Activated naive CD8-positive, alpha-beta T cell treated with anti-CD3 and anti-CD28 coated beads, Interleukin-2, amount 10 ng/mL, durations not matched to agents 7 days and 5 days (primary cell): Measurements from ENCODE around the gene MCTS1. TPM values are rescaled to one million over a fixed set of nuclear protein-coding genes. Genes with fewer than 3 reads are reported as not detected.

ENCODE experiments used
- ATAC-seq: fragments of 150-1000 bp; cut with Tn5 transposase; one replicate; pipeline ENCODE4 v1.10.0; 2021; ENCODE audit warnings: low read depth, moderate library complexity
- POLR2A ChIA-PET: fragments of 350-600 bp; sonication (Branson Sonifier 250); formaldehyde crosslinking; loops from one replicate; lab custom pipeline; 2021; ENCODE audit warnings: antibody characterized with exemption; lab: Charles Lee
- DNase-seq: peaks from one replicate; pipeline ENCODE4 v3.0.0; 2021
- H3K27ac Mint-ChIP-seq: one replicate; pipeline ENCODE4 v1.8.0; 2022; ENCODE audit warnings: mild to moderate bottlenecking, mixed read lengths
- H3K27me3 Mint-ChIP-seq: one replicate; pipeline ENCODE4 v1.8.0; 2022; ENCODE audit warnings: mild to moderate bottlenecking, moderate library complexity, mixed read lengths
- H3K36me3 Mint-ChIP-seq: one replicate; pipeline ENCODE4 v1.8.0; 2021; ENCODE audit warnings: mild to moderate bottlenecking, mixed read lengths
- H3K4me1 Mint-ChIP-seq: one replicate; pipeline ENCODE4 v1.8.0; 2021; ENCODE audit warnings: mixed read lengths
- H3K4me3 Mint-ChIP-seq: one replicate; pipeline ENCODE4 v1.8.0; 2022; ENCODE audit warnings: mild to moderate bottlenecking, moderate library complexity, mixed read lengths
- H3K9me3 Mint-ChIP-seq: one replicate; pipeline ENCODE4 v1.8.0; 2021; ENCODE audit warnings: mixed read lengths
- total RNA-seq, 2 experiments: library from RNA; stranded (reverse); gene quantifications; one replicate each; pipeline ENCODE4 v1.2.3, GENCODE V29; 2021

The MCTS1 gene
- total RNA-seq, result 10 to 100 TPM; 40.5 to 42.1 TPM

DNA sequence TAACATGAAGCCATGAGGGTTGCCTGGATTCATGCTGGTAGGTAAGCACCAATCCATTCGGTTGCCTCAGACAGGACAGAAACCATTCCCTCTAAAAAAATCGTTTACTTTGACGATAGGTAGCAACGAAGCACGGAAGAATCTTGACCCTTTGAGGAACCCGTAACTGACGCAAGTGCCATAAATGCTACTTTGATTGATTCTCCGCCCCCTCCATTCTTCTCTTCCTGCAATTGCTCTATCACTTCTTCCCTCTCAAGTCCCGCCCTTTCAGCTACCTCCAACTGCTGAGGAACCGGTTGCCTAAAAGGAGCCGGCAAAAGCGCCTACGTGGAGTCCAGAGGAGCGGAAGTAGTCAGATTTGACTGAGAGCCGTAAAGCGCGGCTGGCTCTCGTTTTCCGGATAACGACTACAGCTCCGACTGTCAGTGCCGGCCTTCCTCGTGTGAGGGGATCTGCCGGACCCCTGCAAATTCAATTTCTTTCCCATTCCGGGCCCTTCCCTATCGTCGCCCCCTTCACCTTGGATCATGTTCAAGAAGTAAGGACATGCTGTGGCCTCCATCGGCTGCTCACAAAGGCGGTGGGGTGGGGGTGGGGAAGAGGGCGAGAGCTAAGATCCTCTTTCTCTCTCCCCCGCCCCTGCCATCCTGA is at the start of gene MCTS1:
MCTS1 (plus strand) TSS at position 395 of the 654 bp plus-strand sequence; CDS start at position 531, 136 bp downstream.
- H3K27ac Mint-ChIP-seq, result peak within 1 kb of the TSS; percentile 100
- ATAC-seq (peak; percentile 97), DNase-seq (peak; percentile 68)
- POLR2A ChIA-PET, result interaction anchor here (0.6 to 2.6 kb wide), 14 partner anchors 14 to 146 kb away, joined by 3 to 65 read pairs (median 4); partner anchors contain the start of genes C1GALT1C1 and CUL4B
- H3K36me3 Mint-ChIP-seq, result peaks cover 7% of the 10 kb centered on the region
- peak within 1 kb of the TSS; percentile 93 for H3K4me3 Mint-ChIP-seq
- H3K4me1 Mint-ChIP-seq, result peaks cover 2% of the 10 kb centered on the region
- H3K27me3 Mint-ChIP-seq, result no peaks in the 10 kb centered on the region
- no peaks in the 10 kb centered on the region for H3K9me3 Mint-ChIP-seq

GRCh38 chrX:120556251-120556650 is 47.6 kb upstream of the MCTS1 start:
- Mint-ChIP-seq H3K9me3 (no peaks in the 10 kb centered on the region), H3K4me3 (no peak overlapping the region), H3K27ac (no peak overlapping the region), H3K27me3 (no peaks in the 10 kb centered on the region), H3K36me3 (peaks cover 10% of the 10 kb centered on the region), H3K4me1 (peaks cover 6% of the 10 kb centered on the region)
- DNase-seq (no peak), ATAC-seq (no peak)
- POLR2A ChIA-PET, result interaction anchor here (0.6 kb wide), 1 partner anchor 75 kb away, joined by 4 read pairs; no protein-coding TSS in a partner anchor

GRCh38 chrX:120559804-120560203 is 44.1 kb upstream of the MCTS1 start:
- no peak for DNase-seq
- H3K36me3 Mint-ChIP-seq, result peaks cover 9% of the 10 kb centered on the region
- ATAC-seq, result no peak
- H3K4me3 Mint-ChIP-seq, result peak overlapping the region; percentile 100
- peaks cover 15% of the 10 kb centered on the region for H3K4me1 Mint-ChIP-seq
- no peaks in the 10 kb centered on the region for H3K27me3 Mint-ChIP-seq
- POLR2A ChIA-PET, result interaction anchor here (3.3 to 3.5 kb wide), 2 partner anchors 44 to 68 kb away, joined by 13 to 65 read pairs; partner anchors contain the start of gene MCTS1
- no peaks in the 10 kb centered on the region for H3K9me3 Mint-ChIP-seq
- H3K27ac Mint-ChIP-seq, result peak overlapping the region; percentile 99

DNA sequence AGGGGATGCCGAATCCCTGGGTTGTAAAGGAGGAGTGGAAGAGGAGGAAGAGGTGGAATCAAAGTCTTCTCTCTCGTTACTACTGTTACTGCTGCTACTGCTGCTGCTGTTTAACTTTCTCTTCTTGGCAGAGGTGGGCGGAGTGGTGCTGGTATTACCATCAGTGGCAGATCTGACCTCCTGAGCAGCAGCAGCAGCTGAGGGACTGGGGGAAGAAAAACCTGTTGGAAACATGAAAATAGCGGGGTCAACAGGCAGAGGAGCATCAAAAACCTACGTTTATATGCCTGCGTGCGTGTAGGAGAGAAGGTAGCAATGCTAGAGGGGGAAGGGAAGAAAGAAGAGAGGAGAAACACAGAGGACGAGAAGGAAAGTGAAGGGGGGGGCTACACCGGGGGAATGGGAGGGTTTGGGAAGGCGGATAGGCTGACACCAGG is 43.5 kb upstream of the MCTS1 start:
- Mint-ChIP-seq H3K36me3 (peaks cover 9% of the 10 kb centered on the region), H3K4me1 (peaks cover 15% of the 10 kb centered on the region), H3K4me3 (peak overlapping the region; percentile 100), H3K9me3 (no peaks in the 10 kb centered on the region), H3K27ac (peak overlapping the region; percentile 99), H3K27me3 (no peaks in the 10 kb centered on the region)
- DNase-seq (peak; percentile 43), ATAC-seq (peak; percentile 53)
- POLR2A ChIA-PET, result interaction anchor here (0.5 to 3.5 kb wide), 11 partner anchors 9 to 1092 kb away, joined by 3 to 65 read pairs (median 4); partner anchors contain the start of genes C1GALT1C1, MCTS1 and SLC25A5

GRCh38 chrX:120560842-120561633 is 42.9 kb upstream of the MCTS1 start, which contains the start of gene CUL4B:
CUL4B (minus strand) TSS chrX:120560962; CDS start chrX:120560638, 324 bp downstream.
- peak within 1 kb of the TSS; percentile 100 for H3K4me3 Mint-ChIP-seq
- DNase-seq (peak; percentile 86), ATAC-seq (peak; percentile 86)
- H3K27me3 Mint-ChIP-seq, result no peaks in the 10 kb centered on the region
- peaks cover 15% of the 10 kb centered on the region for H3K4me1 Mint-ChIP-seq
- POLR2A ChIA-PET, result interaction anchor here (0.5 to 3.5 kb wide), 13 partner anchors 9 to 1092 kb away, joined by 3 to 65 read pairs (median 4); partner anchors contain the start of genes C1GALT1C1, MCTS1 and SLC25A5
- no peaks in the 10 kb centered on the region for H3K9me3 Mint-ChIP-seq
- peak within 1 kb of the TSS; percentile 99 for H3K27ac Mint-ChIP-seq
- H3K36me3 Mint-ChIP-seq, result peaks cover 9% of the 10 kb centered on the region

DNA sequence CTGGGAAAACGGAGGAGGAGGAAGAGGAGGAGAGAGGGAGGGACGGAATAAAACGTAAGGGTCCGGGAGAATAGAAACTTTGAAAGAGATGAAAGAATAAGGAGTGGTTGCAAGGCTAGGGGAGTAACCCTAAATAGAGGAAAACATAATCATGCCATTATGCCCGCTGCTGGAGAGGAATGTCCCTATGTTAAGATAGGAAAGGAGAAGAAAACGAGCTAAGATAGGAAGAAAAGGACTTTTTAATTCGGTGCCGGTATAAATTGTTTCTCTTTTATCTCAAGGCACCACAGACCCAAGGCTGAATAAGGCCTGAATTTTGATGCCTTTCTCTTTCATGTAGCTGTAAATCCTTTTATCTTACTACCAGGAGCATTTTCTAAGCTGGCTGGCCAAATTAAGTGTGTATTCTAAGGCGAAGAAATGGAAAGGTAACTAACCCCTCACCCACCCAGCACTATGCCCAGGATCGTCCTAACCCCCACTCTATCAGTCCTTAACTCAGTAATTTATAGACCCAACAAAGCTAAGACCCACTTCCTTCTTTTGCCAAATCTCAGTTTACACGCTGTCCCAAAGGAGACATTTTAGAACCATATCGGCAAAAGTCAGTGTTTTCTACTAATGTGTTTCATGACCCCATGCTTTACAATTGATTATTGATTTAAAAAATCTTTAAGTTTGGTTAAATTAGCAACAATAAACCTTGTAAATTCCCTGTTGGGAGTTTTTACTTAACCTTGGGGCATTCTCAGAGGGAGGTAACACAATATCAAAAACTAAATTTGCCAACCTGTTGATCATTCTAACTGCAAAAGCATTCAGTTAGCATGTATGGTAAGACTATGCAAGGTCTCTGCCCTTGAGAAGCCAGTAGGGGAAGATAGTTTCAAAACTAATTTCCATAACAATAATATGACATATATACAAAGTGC is 42.0 kb upstream of the MCTS1 start:
- DNase-seq (no peak), ATAC-seq (no peak)
- H3K27ac Mint-ChIP-seq, result peak overlapping the region; percentile 99
- H3K9me3 Mint-ChIP-seq, result no peaks in the 10 kb centered on the region
- peaks cover 7% of the 10 kb centered on the region for H3K36me3 Mint-ChIP-seq
- H3K4me1 Mint-ChIP-seq, result peaks cover 15% of the 10 kb centered on the region
- H3K4me3 Mint-ChIP-seq, result peak overlapping the region; percentile 100
- H3K27me3 Mint-ChIP-seq, result no peaks in the 10 kb centered on the region
- POLR2A ChIA-PET, result interaction anchor here (1.1 to 3.5 kb wide), 10 partner anchors 8 to 134 kb away, joined by 3 to 65 read pairs (median 6); partner anchors contain the start of genes C1GALT1C1 and MCTS1

- Mint-ChIP-seq H3K4me1 (peaks cover 11% of the 10 kb centered on the region), H3K36me3 (peaks cover 5% of the 10 kb centered on the region), H3K27ac (no peak overlapping the region), H3K9me3 (no peaks in the 10 kb centered on the region), H3K4me3 (no peak overlapping the region), H3K27me3 (no peaks in the 10 kb centered on the region)
- DNase-seq (no peak), ATAC-seq (no peak)
- POLR2A ChIA-PET, result interaction anchor here (3.3 kb wide), 1 partner anchor 42 kb away, joined by 65 read pairs; the partner anchor contains the start of gene MCTS1
Observed at GRCh38 chrX:120562569-120562926, 41.4 kb upstream of the MCTS1 start.

GRCh38 chrX:120564925-120565324 is 39.0 kb upstream of the MCTS1 start:
- no peak for DNase-seq
- Mint-ChIP-seq H3K27me3 (no peaks in the 10 kb centered on the region), H3K9me3 (no peaks in the 10 kb centered on the region), H3K4me1 (peaks cover 9% of the 10 kb centered on the region), H3K4me3 (no peak overlapping the region), H3K27ac (no peak overlapping the region), H3K36me3 (no peaks in the 10 kb centered on the region)
- POLR2A ChIA-PET, result no interaction called here
- ATAC-seq, result no peak

DNA sequence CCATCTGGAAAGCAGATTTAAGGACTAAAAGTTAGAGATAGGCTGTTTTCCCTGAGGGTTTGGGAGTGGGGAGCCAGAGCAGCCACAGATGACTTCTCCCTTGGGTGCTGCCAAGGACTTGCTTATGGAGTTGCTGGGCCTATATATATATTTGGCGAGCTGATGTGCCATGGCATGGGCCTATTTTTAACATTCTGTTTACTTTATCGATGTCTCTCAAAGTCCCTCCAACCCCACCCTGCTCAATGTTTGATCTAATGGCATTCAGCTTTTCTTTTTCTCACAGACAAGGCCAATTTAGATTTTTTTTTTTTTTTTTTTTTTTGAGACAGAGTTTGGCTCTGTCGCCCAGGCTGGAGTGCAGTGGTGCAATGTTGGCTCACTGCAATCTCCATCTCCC is 37.1 kb upstream of the MCTS1 start:
- H3K27me3 Mint-ChIP-seq, result no peaks in the 10 kb centered on the region
- POLR2A ChIA-PET, result interaction anchor here (0.7 kb wide), 1 partner anchor 9 kb away, joined by 6 read pairs; no protein-coding TSS in a partner anchor
- no peaks in the 10 kb centered on the region for H3K36me3 Mint-ChIP-seq
- no peaks in the 10 kb centered on the region for H3K9me3 Mint-ChIP-seq
- no peak overlapping the region for H3K4me3 Mint-ChIP-seq
- DNase-seq, result no peak
- H3K27ac Mint-ChIP-seq, result no peak overlapping the region
- no peak for ATAC-seq
- H3K4me1 Mint-ChIP-seq, result peaks cover 9% of the 10 kb centered on the region

DNA sequence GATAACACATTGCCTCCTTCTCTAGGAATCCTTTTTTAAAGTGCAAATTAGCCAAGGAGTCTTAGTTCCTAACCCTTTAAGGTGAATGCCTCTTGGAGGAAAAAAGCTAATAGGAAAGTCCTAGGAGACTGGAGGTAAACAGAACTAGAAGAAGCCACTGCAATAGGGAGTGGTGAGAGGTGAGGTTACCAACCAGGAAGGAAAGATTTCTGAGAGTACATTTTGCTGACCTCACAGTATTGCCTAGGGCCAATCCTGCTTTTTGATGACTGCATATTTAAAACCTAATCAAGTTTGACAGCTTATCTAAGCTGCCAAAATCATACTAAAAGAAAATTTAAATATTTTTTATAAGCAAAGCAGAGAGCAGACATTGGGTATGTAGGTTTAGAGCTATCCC is 35.9 kb upstream of the MCTS1 start:
- POLR2A ChIA-PET, result no interaction called here
- no peak for ATAC-seq

GRCh38 chrX:120568609-120569008 is 35.3 kb upstream of the MCTS1 start:
- ATAC-seq (no peak), DNase-seq (no peak)
- POLR2A ChIA-PET, result no interaction called here
- H3K27me3 Mint-ChIP-seq, result no peaks in the 10 kb centered on the region
- H3K4me1 Mint-ChIP-seq, result peaks cover 3% of the 10 kb centered on the region
- H3K4me3 Mint-ChIP-seq, result no peak overlapping the region
- no peak overlapping the region for H3K27ac Mint-ChIP-seq
- H3K9me3 Mint-ChIP-seq, result no peaks in the 10 kb centered on the region
- no peaks in the 10 kb centered on the region for H3K36me3 Mint-ChIP-seq

More for the DNA sequence above, 35.9 kb upstream of the MCTS1 start:
- Mint-ChIP-seq H3K36me3 (no peaks in the 10 kb centered on the region), H3K27ac (no peak overlapping the region), H3K4me3 (no peak overlapping the region), H3K4me1 (peaks cover 3% of the 10 kb centered on the region), H3K9me3 (no peaks in the 10 kb centered on the region), H3K27me3 (no peaks in the 10 kb centered on the region)
- DNase-seq, result no peak

- Mint-ChIP-seq H3K36me3 (no peaks in the 10 kb centered on the region), H3K4me1 (peaks cover 3% of the 10 kb centered on the region), H3K9me3 (no peaks in the 10 kb centered on the region), H3K4me3 (no peak overlapping the region), H3K27me3 (no peaks in the 10 kb centered on the region), H3K27ac (no peak overlapping the region)
- POLR2A ChIA-PET, result interaction anchor here (1.1 to 1.5 kb wide), 2 partner anchors 9 kb away, joined by 3 to 12 read pairs; partner anchors contain the start of gene CUL4B
- DNase-seq, result no peak
- no peak for ATAC-seq
Observed at GRCh38 chrX:120570011-120570600, 33.8 kb upstream of the MCTS1 start.
